ENCODE results near the gene FGGY.

GRCh38 chr1:59279645-59280044 is 17.2 kb upstream of the FGGY start:
- no peak for TF ChIP-seq CTCF (IDR thresholded peaks at IDR 0.05; ENCODE audit: low read depth, low read length, missing input control)
- TF ChIP-seq EGR1 (IDR thresholded peaks at IDR 0.05; ENCODE audit: low read depth in 2 of 2) = no peak
- TF ChIP-seq FOXA1 (IDR thresholded peaks at IDR 0.05) = no peak

Data from liver (tissue), 3 donors.